Tibial nerve (tissue), 3 donors: ENCODE data around the gene UNC93A.

ENCODE experiments used
- CTCF ChIP-seq, 5 experiments: fragments of 200-600 bp in 3 of 5; fragments of 450-650 bp in 2 of 5; sonication (generic) in 3 of 5; IDR thresholded peaks; one replicate each; pipeline ENCODE4 v1.5.1; 2016 to 2019; ENCODE audit warnings: antibody characterized with exemption in 5 of 5, mild to moderate bottlenecking in 3 of 5, moderate library complexity in 2 of 5
- POLR2A ChIP-seq, 2 donors: fragments of 450-650 bp; IDR thresholded peaks; one replicate each; pipeline ENCODE4 v1.6.1; 2017; ENCODE audit warnings: antibody characterized with exemption in 2 of 2, mild to moderate bottlenecking in 2 of 2, moderate library complexity in 2 of 2

- TF ChIP-seq CTCF (IDR thresholded peaks at IDR 0.05) (no peak), POLR2A (IDR thresholded peaks at IDR 0.05) (no peak)
Observed at GRCh38 chr6:167279766-167280446, 11.2 kb upstream of the UNC93A start.
